ENCODE data around the gene HHAT.
A peak's percentile ranks its signal among the peaks of the same experiment; 100 is the strongest.

HHAT gene

GRCh38 chr1:210617293-210617692 lies 288.6 kb downstream of the HHAT start:
- no peak for DNase-seq

- no peak for DNase-seq
Measured at GRCh38 chr1:210618369-210618768, 289.7 kb downstream of the HHAT start.

- no peak for DNase-seq
Measured at GRCh38 chr1:210620867-210621488, 292.3 kb downstream of the HHAT start.

GRCh38 chr1:210621712-210622111 lies 293.0 kb downstream of the HHAT start:
- no peak for DNase-seq

- DNase-seq: no peak
Measured at GRCh38 chr1:210624722-210625121, 296.0 kb downstream of the HHAT start.

GRCh38 chr1:210625715-210626114 lies 297.0 kb downstream of the HHAT start:
- no peak for DNase-seq

GRCh38 chr1:210626341-210626740 lies 297.6 kb downstream of the HHAT start:
- no peak for DNase-seq

- no peak for DNase-seq
Measured at GRCh38 chr1:210627755-210628154, 299.1 kb downstream of the HHAT start.

GRCh38 chr1:210629276-210629675 lies 300.6 kb downstream of the HHAT start:
- no peak for DNase-seq

- DNase-seq: no peak
Measured at GRCh38 chr1:210631399-210631798, 302.7 kb downstream of the HHAT start.

- no peak for DNase-seq
Measured at GRCh38 chr1:210633140-210633539, 304.4 kb downstream of the HHAT start.

- DNase-seq: no peak
Measured at GRCh38 chr1:210633636-210634035, 304.9 kb downstream of the HHAT start.

- no peak for DNase-seq
Measured at GRCh38 chr1:210635108-210635507, 306.4 kb downstream of the HHAT start.

- no peak for DNase-seq
Measured at GRCh38 chr1:210641582-210641981, 312.9 kb downstream of the HHAT start.

GRCh38 chr1:210645582-210646257 lies 317.0 kb downstream of the HHAT start:
- DNase-seq: no peak

GRCh38 chr1:210646258-210646616 lies 317.5 kb downstream of the HHAT start:
- no peak for DNase-seq

GRCh38 chr1:210647406-210648333 lies 319.0 kb downstream of the HHAT start:
- DNase-seq: no peak

GRCh38 chr1:210648588-210649269 lies 320.0 kb downstream of the HHAT start:
- no peak for DNase-seq

- no peak for DNase-seq
Measured at GRCh38 chr1:210650403-210650802, 321.7 kb downstream of the HHAT start.

- DNase-seq: no peak
Measured at GRCh38 chr1:210652329-210652954, 323.7 kb downstream of the HHAT start.

- peak in 1 of 5 donors; percentile 51 for DNase-seq
Measured at GRCh38 chr1:210653771-210654170, 325.1 kb downstream of the HHAT start.

- peak in 1 of 5 donors; percentile 26 for DNase-seq
Measured at GRCh38 chr1:210654176-210654981, 325.7 kb downstream of the HHAT start.

All from T-helper 1 cell (primary cell).